Keratinocyte (primary cell): ENCODE measurements around the gene MEIG1.

ENCODE experiments used
- EZH2 ChIP-seq: IDR thresholded peaks from one replicate; pipeline ENCODE4 v1.6.1; 2012; ENCODE audit warnings: inconsistent platforms, mild to moderate bottlenecking, low read length, moderate library complexity
- TF ChIP-seq, protein P1 (sequence below), 3 experiments: IDR thresholded peaks in 1 of 3; conservative IDR thresholded peaks in 1 of 3; optimal IDR thresholded peaks in 1 of 3; 2 replicates in 2 of 3; 3 replicates in 1 of 3; pipeline versions ENCODE3 to v1.5.1; 2011; ENCODE audit warnings: low read length in 3 of 3, mild to moderate bottlenecking in 3 of 3, moderate library complexity in 2 of 3, control low read depth in 1 of 3, inconsistent platforms in 1 of 3; ENCODE audit not compliant: insufficient read depth in 2 of 3; ENCODE audit errors: extremely low read depth in 1 of 3

DNA sequence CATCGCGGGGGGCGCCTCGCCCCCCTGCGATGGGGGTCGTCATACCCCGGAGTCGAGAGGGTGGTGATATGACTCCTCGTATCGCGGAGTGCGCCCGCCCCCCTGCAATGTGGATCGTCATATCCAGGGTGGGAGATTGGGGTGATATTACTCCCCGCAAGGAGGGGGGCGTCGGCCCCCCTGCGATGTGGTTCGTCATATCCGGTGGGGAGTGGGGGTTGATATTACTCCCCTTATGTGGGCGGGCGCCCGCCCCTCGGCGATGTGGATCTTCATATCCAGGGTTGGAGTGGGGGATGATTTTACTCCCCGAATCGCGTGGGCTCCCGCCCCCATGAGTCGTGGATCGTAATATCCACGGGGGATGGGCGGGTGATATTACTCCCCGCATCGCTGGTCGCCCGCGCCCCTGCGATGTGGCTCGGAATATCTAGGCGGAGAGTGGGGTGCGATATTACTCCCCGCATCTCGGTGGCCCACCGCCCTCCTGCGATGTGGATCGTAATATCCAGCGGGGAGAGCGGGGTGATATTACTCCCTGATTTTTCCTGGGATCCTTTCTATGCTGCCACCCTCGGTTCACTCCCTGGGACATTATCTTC, 36.9 kb downstream of the MEIG1 start:
- TF ChIP-seq, protein P1, sequence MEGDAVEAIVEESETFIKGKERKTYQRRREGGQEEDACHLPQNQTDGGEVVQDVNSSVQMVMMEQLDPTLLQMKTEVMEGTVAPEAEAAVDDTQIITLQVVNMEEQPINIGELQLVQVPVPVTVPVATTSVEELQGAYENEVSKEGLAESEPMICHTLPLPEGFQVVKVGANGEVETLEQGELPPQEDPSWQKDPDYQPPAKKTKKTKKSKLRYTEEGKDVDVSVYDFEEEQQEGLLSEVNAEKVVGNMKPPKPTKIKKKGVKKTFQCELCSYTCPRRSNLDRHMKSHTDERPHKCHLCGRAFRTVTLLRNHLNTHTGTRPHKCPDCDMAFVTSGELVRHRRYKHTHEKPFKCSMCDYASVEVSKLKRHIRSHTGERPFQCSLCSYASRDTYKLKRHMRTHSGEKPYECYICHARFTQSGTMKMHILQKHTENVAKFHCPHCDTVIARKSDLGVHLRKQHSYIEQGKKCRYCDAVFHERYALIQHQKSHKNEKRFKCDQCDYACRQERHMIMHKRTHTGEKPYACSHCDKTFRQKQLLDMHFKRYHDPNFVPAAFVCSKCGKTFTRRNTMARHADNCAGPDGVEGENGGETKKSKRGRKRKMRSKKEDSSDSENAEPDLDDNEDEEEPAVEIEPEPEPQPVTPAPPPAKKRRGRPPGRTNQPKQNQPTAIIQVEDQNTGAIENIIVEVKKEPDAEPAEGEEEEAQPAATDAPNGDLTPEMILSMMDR (optimal IDR thresholded peaks at IDR 0.05 in 1 of 3, IDR thresholded peaks at IDR 0.05 in 1 of 3, conservative IDR thresholded peaks at IDR 0.05 in 1 of 3; ENCODE audit: extremely low read depth in 1 of 3, insufficient read depth in 2 of 3, low read length in 3 of 3), result no peak
- TF ChIP-seq EZH2, result no peak
